GM20000 (cell line): Measurements from ENCODE around the gene ANKLE1.

Source experiments
- DNase-seq: peaks from one replicate; pipeline ENCODE4 v3.0.0; 2012; ENCODE audit warnings: low spot score
- TF ChIP-seq, protein P1 (sequence below): IDR thresholded peaks from 2 replicates; pipeline ENCODE4 v1.5.1; 2012; ENCODE audit warnings: mild to moderate bottlenecking, control low read depth; ENCODE audit errors: extremely low read depth, missing control alignments

Gene ANKLE1

DNA sequence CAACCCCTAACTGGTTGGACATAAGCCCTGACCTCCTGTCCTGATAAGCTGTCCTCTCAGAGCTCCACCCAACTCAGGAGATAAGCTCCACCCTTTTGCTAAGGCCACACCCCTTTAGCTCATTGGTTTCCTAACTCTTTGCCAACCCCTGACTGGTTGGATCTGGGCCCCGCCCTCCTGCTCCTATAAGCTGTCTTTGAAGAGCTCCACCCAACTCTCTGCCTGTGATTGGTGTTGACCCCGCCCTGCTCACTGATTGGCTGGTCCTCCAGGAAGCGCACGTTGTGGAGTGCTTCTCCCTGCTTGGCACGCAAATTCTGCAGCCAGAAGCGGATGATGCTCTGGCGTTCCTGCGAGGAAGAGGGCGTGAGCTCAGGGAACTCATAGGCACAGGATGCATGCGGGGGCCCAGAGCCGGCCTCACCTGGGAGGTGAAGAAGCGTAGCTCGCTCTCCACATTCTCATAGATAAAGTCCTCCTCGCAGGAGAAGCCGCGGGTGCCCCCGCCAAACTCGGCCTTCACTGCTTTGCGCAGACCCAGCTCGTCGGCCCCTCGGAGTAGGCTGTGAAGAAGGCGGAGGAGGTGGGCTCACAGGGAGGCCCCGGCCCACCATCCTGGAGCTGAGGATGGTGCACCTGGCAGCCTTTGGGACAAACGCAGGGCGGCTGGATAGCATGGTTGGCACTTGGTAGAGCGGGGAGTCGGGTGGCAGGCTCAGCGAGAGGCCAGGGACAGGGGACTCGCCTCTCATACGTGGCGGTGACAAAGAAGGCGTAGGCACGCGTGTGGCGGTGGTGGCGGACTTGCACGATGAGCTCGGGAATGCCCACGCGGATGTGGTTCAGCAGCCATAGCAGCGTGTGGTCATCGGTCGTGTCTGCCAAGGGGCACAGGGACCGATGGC lies 51.2 kb downstream of the ANKLE1 start:
- DNase-seq: peak; percentile 60
- TF ChIP-seq, protein P1, sequence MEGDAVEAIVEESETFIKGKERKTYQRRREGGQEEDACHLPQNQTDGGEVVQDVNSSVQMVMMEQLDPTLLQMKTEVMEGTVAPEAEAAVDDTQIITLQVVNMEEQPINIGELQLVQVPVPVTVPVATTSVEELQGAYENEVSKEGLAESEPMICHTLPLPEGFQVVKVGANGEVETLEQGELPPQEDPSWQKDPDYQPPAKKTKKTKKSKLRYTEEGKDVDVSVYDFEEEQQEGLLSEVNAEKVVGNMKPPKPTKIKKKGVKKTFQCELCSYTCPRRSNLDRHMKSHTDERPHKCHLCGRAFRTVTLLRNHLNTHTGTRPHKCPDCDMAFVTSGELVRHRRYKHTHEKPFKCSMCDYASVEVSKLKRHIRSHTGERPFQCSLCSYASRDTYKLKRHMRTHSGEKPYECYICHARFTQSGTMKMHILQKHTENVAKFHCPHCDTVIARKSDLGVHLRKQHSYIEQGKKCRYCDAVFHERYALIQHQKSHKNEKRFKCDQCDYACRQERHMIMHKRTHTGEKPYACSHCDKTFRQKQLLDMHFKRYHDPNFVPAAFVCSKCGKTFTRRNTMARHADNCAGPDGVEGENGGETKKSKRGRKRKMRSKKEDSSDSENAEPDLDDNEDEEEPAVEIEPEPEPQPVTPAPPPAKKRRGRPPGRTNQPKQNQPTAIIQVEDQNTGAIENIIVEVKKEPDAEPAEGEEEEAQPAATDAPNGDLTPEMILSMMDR: no peak

DNA sequence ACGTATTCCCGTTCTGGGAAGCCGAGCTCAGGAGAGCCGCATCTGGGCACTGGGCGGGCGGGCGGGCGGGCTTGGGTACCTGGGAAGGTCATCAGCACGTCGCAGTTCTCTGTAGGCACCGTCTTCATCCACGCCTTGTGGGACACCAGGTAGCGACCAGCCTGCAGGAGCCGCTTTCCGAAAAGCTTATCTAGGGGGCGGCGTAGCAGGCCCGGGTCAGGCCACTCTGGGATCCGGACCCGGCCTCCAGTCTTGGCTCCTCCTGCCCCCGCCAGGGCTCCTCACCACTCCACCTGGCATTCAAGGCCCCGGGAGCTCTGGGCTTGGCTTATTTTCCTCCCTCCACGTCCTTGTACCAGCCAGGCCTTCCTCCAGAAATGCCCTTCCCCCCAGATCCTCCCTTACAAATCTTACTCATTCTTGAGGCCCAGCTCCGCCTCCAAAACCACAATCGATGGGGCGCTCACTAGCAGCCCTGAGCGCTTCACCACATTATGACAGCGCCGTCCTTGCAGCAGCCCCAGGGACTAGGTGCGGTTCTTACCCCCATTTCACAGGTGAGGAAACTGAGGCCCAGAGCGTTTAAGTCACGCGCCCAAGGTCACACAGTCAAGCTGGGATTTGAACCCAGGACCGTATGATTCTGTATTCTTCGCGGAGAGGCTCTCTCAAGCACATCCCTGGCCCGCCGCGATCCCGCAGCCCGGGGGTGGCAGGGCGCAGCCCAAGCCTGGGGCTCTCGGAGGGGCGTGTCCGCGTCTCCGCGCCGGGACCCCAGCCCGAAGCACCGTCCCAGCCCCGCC lies 52.1 kb downstream of the ANKLE1 start:
- TF ChIP-seq, protein P1: no peak
- peak; percentile 74 for DNase-seq

GRCh38 chr19:17334414-17335409 lies 53.0 kb downstream of the ANKLE1 start, which contains the start of gene ANO8:
ANO8 (minus strand) TSS chr19:17334855; CDS start chr19:17334670, 185 bp downstream.
- DNase-seq: peak; percentile 96
- TF ChIP-seq, protein P1: no peak

DNA sequence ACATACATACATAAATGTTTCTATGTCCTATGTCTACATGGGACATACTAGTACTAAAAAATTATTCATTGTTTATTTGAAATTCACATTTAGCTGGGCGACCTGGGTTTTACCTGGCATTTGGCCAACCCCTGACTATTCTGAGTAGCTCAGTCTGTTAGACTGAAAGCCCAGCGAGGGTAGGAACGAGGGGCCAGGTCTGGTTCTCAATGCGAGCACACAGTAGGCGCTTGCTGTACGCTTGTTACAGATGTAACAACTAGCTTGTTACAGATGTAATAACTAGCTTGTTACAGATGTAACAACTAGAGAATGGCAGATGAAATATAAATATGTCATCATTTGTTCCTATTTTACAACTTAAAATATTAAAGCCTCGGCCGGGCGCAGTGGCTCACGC lies 53.9 kb downstream of the ANKLE1 start:
- no peak for DNase-seq
- TF ChIP-seq, protein P1: no peak
